IPS DF 4.7 (cell line): ENCODE data around the gene SULT1E1.
"Not testable (repeated sequence)": the region's sequence is repeated elsewhere in the genome, so short reads cannot be mapped to it uniquely, and the experiment has no call there.

Source experiments
- DNase-seq: peaks from one replicate; pipeline ENCODE4 v3.0.0-alpha.2; 2013; ENCODE audit warnings: low spot score; ENCODE audit errors: extremely low read depth

Gene SULT1E1

DNA sequence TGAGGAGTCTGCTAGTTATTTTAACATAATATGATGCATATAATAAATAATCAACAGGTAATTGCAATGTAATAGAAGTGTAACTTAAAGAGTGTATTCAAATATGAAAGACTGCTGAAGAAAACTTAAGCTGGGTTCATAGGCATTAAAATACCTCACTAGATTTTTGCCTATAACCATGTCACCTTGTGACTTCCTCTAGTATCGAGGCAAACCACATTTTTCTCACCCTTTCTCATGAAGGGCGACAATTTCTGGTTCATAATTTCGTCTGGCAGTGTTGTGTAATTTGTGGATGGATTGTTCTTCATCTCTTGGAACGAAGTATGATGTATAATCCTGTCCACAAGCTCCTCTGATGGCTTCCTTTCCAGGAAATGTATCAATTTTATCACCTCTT is 16.0 kb downstream of the SULT1E1 start:
- no peak for DNase-seq

- DNase-seq, result no peak
These were observed 16.6 kb downstream of the SULT1E1 start for GRCh38 chr4:69843301-69843700.

GRCh38 chr4:69838977-69839376 is 21.0 kb downstream of the SULT1E1 start:
- DNase-seq, result no peak

- DNase-seq, result no peak
These were observed 23.7 kb downstream of the SULT1E1 start for GRCh38 chr4:69836287-69836686.

DNA sequence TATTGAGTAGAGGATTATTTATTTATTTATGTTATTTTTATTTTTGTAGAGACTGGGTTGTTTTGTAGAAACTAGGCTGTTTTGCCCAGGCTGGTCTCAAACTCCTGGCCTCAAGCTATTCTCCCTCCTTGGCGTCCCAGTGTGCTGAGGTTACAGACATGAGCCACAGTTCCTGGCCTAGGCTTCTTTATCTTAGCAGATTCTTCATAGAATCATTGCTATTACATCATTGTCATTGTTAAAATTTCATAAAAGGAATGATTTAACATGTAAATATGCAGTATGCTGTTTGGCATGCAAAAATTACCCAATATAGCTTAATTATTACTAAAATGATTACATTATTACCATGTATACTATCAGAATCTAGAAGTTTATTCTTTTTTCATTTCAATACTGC is 24.2 kb downstream of the SULT1E1 start:
- no peak for DNase-seq

DNA sequence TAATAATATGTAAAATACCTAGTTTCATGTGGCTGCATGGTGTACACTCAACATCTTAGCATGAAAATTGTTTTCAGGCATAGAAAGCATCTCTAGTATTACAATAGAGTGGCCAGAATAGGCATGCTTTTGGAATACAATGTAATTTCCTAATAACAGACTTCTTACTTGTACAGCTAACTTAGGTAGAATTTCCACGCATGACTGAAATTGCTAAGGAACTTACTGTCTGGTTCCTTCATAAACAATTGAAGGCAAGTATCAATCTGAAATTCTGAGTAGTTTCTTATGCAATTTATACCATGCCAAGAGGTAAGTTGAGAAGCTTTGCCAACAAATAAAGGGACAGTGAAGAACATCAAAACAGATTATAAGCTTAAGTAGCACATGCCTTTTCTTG is 26.7 kb downstream of the SULT1E1 start:
- no peak for DNase-seq

- no peak for DNase-seq
These were observed 27.5 kb downstream of the SULT1E1 start for GRCh38 chr4:69832326-69833030.

- DNase-seq, result no peak
These were observed 28.2 kb downstream of the SULT1E1 start for GRCh38 chr4:69831646-69832325.

GRCh38 chr4:69831270-69831627 is 28.7 kb downstream of the SULT1E1 start:
- no peak for DNase-seq

DNA sequence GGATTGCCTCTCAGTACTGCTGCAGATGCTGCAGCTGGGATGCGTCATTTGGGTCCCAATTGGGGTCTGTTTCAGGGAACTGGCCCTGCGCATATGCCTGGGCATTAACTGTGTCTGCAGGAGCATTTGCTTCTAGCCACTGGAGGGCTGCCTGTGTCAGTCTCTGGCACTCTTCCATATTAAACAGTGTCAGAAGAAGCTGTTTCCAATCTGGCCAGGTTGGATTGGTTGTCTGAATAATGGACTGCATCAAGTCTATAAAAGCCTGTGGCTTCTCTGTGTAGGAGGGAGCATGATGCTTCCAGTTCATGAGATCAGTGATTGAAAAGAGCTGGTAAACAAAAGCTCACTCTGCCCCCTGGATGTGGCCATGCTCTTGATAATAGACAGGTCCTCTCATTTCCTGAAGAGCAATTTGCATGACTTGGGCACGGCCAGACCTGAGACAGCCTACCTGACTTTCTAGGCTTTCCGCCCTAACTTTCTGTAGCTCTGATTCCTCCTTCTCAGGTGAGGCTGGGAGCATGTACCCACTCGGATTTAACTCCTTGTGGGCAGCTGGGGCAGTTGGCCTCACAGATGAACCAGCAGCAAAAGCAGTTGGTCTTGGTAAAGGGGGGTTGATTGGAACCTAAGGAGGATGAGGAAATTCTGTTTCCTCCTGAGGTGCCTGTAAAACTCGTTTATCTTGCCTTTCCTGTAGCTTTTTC is 29.2 kb downstream of the SULT1E1 start:
- no peak for DNase-seq

GRCh38 chr4:69830192-69830559 is 29.8 kb downstream of the SULT1E1 start:
- no peak for DNase-seq

DNA sequence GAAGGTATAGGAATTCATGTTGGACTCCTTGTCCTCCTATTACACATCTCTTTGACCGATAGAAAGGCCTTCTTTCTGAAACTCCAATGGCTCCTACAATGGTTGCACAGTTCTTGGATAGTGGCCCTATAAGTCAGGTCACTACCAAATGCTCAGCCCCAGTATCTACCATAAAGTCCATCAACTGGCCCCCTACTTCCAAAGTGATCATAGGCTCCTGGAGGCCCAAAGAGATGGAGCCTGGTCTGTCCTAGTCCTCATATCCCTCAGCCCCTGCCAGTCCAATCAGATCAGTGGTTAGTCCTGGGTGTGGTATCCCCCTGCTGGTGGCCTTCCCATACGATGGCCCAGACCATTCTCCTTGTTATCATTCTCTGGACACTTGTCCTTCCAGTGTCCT is 30.3 kb downstream of the SULT1E1 start:
- no peak for DNase-seq

DNA sequence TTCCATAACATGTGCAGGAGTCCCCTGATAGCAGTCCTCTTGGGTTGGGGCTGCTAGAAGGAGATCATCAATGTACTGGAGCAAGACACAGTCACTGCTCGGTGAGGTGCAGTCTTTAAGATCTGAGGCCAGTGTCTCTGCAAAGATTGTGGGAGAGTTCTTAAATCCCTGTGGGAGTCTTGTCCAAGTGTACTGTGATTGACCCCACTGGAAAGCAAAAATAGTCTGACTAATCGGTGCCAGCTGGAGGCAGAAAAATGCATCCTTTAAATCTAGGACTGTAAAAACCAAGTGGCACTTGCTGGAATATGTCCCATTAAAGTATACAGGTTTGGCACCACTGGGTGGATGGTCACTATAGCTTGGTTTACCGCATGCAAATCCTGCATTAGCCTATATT is 31.1 kb downstream of the SULT1E1 start:
- no peak for DNase-seq

DNA sequence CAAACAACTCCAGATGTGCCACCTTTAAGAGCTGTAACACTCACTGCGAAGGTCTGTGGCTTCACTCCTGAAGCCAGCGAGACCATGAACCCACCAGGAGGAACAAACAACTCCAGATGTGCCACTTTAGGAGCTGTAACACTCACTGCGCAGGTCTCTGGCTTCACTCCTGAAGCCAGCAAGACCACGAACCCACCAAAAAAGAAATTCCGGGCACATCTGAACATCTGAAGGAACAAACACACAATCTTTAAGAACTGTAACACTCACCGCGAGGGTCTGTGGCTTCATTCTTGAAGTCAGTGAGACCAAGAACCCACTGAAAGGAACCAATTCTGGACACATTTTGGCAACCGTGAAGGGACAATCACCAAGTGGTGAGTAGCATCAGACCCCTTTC is 34.9 kb downstream of the SULT1E1 start:
- not testable (repeated sequence) for DNase-seq

- no peak for DNase-seq
These were observed 36.3 kb downstream of the SULT1E1 start for GRCh38 chr4:69823481-69824186.

GRCh38 chr4:69823048-69823447 is 36.9 kb downstream of the SULT1E1 start:
- no peak for DNase-seq

- no peak for DNase-seq
These were observed 37.7 kb downstream of the SULT1E1 start for GRCh38 chr4:69822198-69822597.

DNA sequence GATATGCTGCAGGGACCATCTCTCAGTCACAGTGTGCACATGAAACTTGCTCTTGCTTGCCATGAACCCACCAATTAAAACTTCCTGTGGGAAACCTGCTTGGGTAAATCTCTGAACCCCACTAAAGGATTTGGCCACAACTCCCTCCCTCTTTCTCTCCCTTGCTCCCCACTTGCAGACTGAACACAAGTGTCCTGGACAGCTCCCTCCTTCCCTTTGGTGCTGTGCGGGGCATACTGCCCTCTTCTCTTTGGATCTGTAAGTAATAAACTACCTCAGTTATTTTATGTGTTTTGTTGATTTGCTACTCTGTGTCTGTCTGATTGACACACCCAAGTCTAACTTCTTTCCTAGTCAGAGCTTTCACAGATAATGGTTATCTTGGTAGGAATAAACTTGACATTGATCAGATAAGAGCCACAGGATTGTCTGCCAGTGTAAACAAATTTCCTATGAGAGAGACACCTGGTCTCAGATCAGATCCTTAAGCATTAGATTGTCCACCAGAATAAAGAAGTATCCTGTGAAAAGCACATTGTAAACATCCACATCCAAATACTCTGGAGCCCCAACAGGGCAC is 41.8 kb downstream of the SULT1E1 start:
- no peak for DNase-seq

GRCh38 chr4:69816236-69816635 is 43.7 kb downstream of the SULT1E1 start:
- no peak for DNase-seq

DNA sequence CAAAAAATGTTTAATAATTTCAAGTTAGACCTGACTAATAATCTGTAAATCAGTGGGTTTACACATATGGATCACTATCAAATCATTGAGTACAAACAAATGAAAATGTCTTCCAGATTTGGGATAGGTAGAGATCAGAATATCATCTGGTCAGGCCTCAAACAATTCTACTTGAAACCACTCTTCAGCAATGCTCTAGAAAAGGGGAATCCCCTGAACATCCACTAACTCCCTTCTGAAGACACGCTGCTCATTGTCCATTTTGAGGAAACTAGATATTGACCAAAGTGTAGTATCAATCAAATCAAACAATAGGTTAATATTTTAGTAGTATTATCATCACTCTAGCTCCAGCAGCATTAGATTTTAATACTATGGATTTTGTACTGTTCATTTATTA is 46.3 kb downstream of the SULT1E1 start:
- no peak for DNase-seq

DNA sequence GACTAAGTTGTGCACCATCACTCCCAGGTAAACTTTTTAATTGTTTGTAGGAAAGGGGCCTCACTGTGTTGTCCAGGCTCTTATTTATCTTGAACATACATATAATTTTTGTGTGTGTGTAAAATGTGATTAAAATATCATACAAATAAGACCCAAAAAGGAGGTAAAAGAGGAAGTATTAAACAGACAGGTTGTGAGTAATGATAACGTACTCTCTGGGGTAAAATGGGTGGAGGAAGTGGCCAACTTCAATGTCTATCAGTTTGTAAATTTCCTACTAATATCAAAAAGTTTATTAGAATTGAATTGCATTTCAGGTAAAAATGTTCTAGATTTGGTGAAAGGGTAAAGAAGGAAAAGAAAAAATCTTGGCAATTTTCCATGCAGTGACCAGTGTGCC is 48.8 kb downstream of the SULT1E1 start:
- DNase-seq, result no peak

DNA sequence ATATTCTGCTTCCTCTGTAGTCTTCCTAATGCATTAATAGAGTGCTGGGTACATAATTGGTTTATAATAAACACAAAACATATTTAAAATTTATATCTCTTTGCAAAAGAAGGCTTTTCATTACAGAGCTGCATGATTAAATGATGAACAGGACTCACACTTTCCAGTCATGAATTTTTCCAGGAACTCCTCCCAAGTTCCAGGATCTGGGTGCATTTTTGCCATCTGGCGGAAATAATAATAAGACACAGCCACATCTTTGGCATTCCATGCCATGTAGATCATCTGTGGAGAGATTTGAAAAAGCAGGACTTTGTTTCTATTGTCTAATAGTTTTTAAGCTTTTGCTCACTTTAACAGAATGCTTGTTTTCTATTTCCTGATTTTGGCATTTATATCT is 59.3 kb downstream of the SULT1E1 start:
- no peak for DNase-seq
